Measurements from ENCODE around the gene ZNF396. TPM values are rescaled to one million over a fixed set of nuclear protein-coding genes. Genes with fewer than 3 reads are reported as not detected.

Gene ZNF396
- polyA plus RNA-seq, 3 donors: 1.0 to 1.9 (median 1.1) TPM

GRCh38 chr18:35389095-35389618 lies 12.0 kb upstream of the ZNF396 start:
- Histone ChIP-seq H3K27me3 (ENCODE audit: control insufficient read depth in 2 of 2, insufficient read depth in 2 of 2, low read length in 2 of 2) (peaks cover 0 to 2% of the 10 kb centered on the region in 2 donors), H3K36me3 (replicated peaks in 1 of 2; ENCODE audit: control insufficient read depth in 1 of 2, insufficient read depth in 2 of 2, low read length in 2 of 2) (no peaks in the 10 kb centered on the region), H3K4me3 (replicated peaks in 1 of 3; ENCODE audit: low read depth in 2 of 3, low read length in 3 of 3) (no peak overlapping the region), H2AFZ (ENCODE audit: insufficient read depth, low read depth, low read length, poor library complexity, severe bottlenecking) (no peak overlapping the region), H3K9ac (ENCODE audit: insufficient read depth, low read length, poor library complexity, severe bottlenecking) (no peak overlapping the region), H3K4me2 (replicated peaks; ENCODE audit: extremely low read depth, low read length, poor library complexity, severe bottlenecking) (no peak overlapping the region), H3K79me2 (ENCODE audit: insufficient read depth, low read length) (no peaks in the 10 kb centered on the region), H3K27ac (ENCODE audit: low read depth in 1 of 2, low read length in 2 of 2) (no peak overlapping the region), H3K4me1 (ENCODE audit: control insufficient read depth in 1 of 2, insufficient read depth in 2 of 2, low read length in 2 of 2) (no peaks in the 10 kb centered on the region), H4K20me1 (ENCODE audit: insufficient read depth, low read length) (no peaks in the 10 kb centered on the region), H3K9me3 (replicated peaks in 1 of 2; ENCODE audit: control insufficient read depth in 1 of 2, insufficient read depth in 1 of 2, low read length in 2 of 2) (no peaks in the 10 kb centered on the region)
- no peak overlapping the region for H3K27ac Mint-ChIP-seq
- peaks cover 0 to 3% (median 0%) of the 10 kb centered on the region in 7 donors for H3K9me3 Mint-ChIP-seq
- no peak for TF ChIP-seq CTCF (IDR thresholded peaks at IDR 0.05)
- no peaks in the 10 kb centered on the region for H3K36me3 Mint-ChIP-seq
- H3K27me3 Mint-ChIP-seq (ENCODE audit: low read depth in 3 of 3): peaks cover 0 to 4% (median 2%) of the 10 kb centered on the region in 3 donors
- DNase-seq: no peak
- H3K4me1 Mint-ChIP-seq: peaks cover 7% of the 10 kb centered on the region
- no peak overlapping the region for H3K4me3 Mint-ChIP-seq
- 57% methylated on average over 4 of the region's 5 CpGs for WGBS (ENCODE audit: insufficient coverage)
- intact Hi-C loops (cut with micrococcal nuclease): loop anchor here in 1 of 2 donors (5.0 kb wide), 1 partner anchor 563 kb away; no protein-coding TSS in a partner anchor

GRCh38 chr18:35387152-35387571 lies 10.0 kb upstream of the ZNF396 start:
- no peak overlapping the region for H3K4me2 ChIP-seq (replicated peaks; ENCODE audit: extremely low read depth, low read length, poor library complexity, severe bottlenecking)
- intact Hi-C loops (cut with micrococcal nuclease): loop anchor here in 1 of 2 donors (5.0 kb wide), 1 partner anchor 565 kb away; no protein-coding TSS in a partner anchor
- WGBS (ENCODE audit: insufficient coverage): 100% methylated on average over 1 of the region's 3 CpGs

More at GRCh38 chr18:35387152-35387571, 10.0 kb upstream of the ZNF396 start:
- H3K79me2 ChIP-seq (ENCODE audit: insufficient read depth, low read length): no peaks in the 10 kb centered on the region
- no peak for TF ChIP-seq CTCF (IDR thresholded peaks at IDR 0.05)
- no peaks in the 10 kb centered on the region for H3K36me3 Mint-ChIP-seq
- no peak overlapping the region for H3K4me3 Mint-ChIP-seq
- no peaks in the 10 kb centered on the region for H4K20me1 ChIP-seq (ENCODE audit: insufficient read depth, low read length)
- no peak overlapping the region for H3K27ac ChIP-seq (ENCODE audit: low read depth in 1 of 2, low read length in 2 of 2)
- no peak for DNase-seq
- no peaks in the 10 kb centered on the region for H3K9me3 ChIP-seq (replicated peaks in 1 of 2; ENCODE audit: control insufficient read depth in 1 of 2, insufficient read depth in 1 of 2, low read length in 2 of 2)
- peaks cover 0 to 4% (median 2%) of the 10 kb centered on the region in 3 donors for H3K27me3 Mint-ChIP-seq (ENCODE audit: low read depth in 3 of 3)
- H2AFZ ChIP-seq (ENCODE audit: insufficient read depth, low read depth, low read length, poor library complexity, severe bottlenecking): no peak overlapping the region
- no peak overlapping the region for H3K4me3 ChIP-seq (replicated peaks in 1 of 3; ENCODE audit: low read depth in 2 of 3, low read length in 3 of 3)
- no peaks in the 10 kb centered on the region for H3K9me3 Mint-ChIP-seq
- H3K9ac ChIP-seq (ENCODE audit: insufficient read depth, low read length, poor library complexity, severe bottlenecking): no peak overlapping the region
- H3K27ac Mint-ChIP-seq: no peak overlapping the region
- peaks cover 0 to 2% of the 10 kb centered on the region in 2 donors for H3K27me3 ChIP-seq (ENCODE audit: control insufficient read depth in 2 of 2, insufficient read depth in 2 of 2, low read length in 2 of 2)
- H3K36me3 ChIP-seq (replicated peaks in 1 of 2; ENCODE audit: control insufficient read depth in 1 of 2, insufficient read depth in 2 of 2, low read length in 2 of 2): no peaks in the 10 kb centered on the region
- H3K4me1 ChIP-seq (ENCODE audit: control insufficient read depth in 1 of 2, insufficient read depth in 2 of 2, low read length in 2 of 2): no peaks in the 10 kb centered on the region
- H3K4me1 Mint-ChIP-seq: peaks cover 7% of the 10 kb centered on the region

Data from CD14-positive monocyte (primary cell).